NT2/D1 (cell line): ENCODE measurements around the gene PGAM2.

Experiments used
- SUZ12 ChIP-seq: IDR thresholded peaks from 2 replicates; pipeline ENCODE4 v1.6.1; 2011; ENCODE audit not compliant: insufficient read length, insufficient read depth; ENCODE audit errors: extremely low read depth
- ZNF274 ChIP-seq: IDR thresholded peaks from 2 replicates; pipeline ENCODE4 v1.6.1; 2011; ENCODE audit warnings: mild to moderate bottlenecking, low read depth, low read length

- TF ChIP-seq ZNF274 (no peak), SUZ12 (no peak)
Observed at GRCh38 chr7:44050121-44050914, 15.0 kb downstream of the PGAM2 start.
